Glutamatergic neuron (in vitro differentiated cells): ENCODE data around the gene TNIP1. TPM values are rescaled to one million over a fixed set of nuclear protein-coding genes. Genes with fewer than 3 reads are reported as not detected.

Experiments used
- DNase-seq: peaks from one replicate; pipeline ENCODE4 v3.0.0; 2022
- H3K27ac Mint-ChIP-seq: one replicate; pipeline ENCODE4 v1.8.0; 2020; ENCODE audit warnings: mild to moderate bottlenecking, mixed read lengths, inconsistent platforms; ENCODE audit not compliant: unreplicated experiment
- H3K27me3 Mint-ChIP-seq: one replicate; pipeline ENCODE4 v1.8.0; 2020; ENCODE audit warnings: mild to moderate bottlenecking, moderate library complexity, mixed read lengths, inconsistent platforms; ENCODE audit not compliant: unreplicated experiment
- H3K36me3 Mint-ChIP-seq: one replicate; pipeline ENCODE4 v1.8.0; 2020; ENCODE audit warnings: mild to moderate bottlenecking, mixed read lengths, inconsistent platforms; ENCODE audit not compliant: unreplicated experiment
- H3K4me1 Mint-ChIP-seq: one replicate; pipeline ENCODE4 v1.8.0; 2020; ENCODE audit warnings: mild to moderate bottlenecking, low read depth, mixed read lengths, inconsistent platforms; ENCODE audit not compliant: unreplicated experiment
- H3K4me3 Mint-ChIP-seq: one replicate; pipeline ENCODE4 v1.8.0; 2020; ENCODE audit warnings: mild to moderate bottlenecking, mixed read lengths, inconsistent platforms; ENCODE audit not compliant: unreplicated experiment
- H3K9me3 Mint-ChIP-seq: one replicate; pipeline ENCODE4 v1.8.0; 2020; ENCODE audit warnings: mild to moderate bottlenecking, moderate library complexity, mixed read lengths, inconsistent platforms; ENCODE audit not compliant: unreplicated experiment
- total RNA-seq: library from RNA; stranded (reverse); fragmentation: NEBNext Ultra II Directional; extraction: Animal tissue kit (Norgen Biotek cat#: 25700); gene quantifications from one replicate; pipeline ENCODE4 v1.2.1, GENCODE V29; 2021; ENCODE audit not compliant: unreplicated experiment
- TF ChIP-seq, protein P1 (sequence below): fragments of 200-600 bp; sonication (generic); IDR thresholded peaks from one replicate; pipeline ENCODE4 v1.5.0; 2021; ENCODE audit not compliant: partially characterized antibody, unreplicated experiment

The TNIP1 gene
- total RNA-seq, 1 donor from 2014 or later: 34.1 TPM

GRCh38 chr5:151001436-151001835 is 79.4 kb downstream of the TNIP1 start:
- TF ChIP-seq, protein P1, sequence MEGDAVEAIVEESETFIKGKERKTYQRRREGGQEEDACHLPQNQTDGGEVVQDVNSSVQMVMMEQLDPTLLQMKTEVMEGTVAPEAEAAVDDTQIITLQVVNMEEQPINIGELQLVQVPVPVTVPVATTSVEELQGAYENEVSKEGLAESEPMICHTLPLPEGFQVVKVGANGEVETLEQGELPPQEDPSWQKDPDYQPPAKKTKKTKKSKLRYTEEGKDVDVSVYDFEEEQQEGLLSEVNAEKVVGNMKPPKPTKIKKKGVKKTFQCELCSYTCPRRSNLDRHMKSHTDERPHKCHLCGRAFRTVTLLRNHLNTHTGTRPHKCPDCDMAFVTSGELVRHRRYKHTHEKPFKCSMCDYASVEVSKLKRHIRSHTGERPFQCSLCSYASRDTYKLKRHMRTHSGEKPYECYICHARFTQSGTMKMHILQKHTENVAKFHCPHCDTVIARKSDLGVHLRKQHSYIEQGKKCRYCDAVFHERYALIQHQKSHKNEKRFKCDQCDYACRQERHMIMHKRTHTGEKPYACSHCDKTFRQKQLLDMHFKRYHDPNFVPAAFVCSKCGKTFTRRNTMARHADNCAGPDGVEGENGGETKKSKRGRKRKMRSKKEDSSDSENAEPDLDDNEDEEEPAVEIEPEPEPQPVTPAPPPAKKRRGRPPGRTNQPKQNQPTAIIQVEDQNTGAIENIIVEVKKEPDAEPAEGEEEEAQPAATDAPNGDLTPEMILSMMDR: no peak
- Mint-ChIP-seq H3K4me3 (no peak overlapping the region), H3K9me3 (no peaks in the 10 kb centered on the region), H3K4me1 (peaks cover 7% of the 10 kb centered on the region), H3K36me3 (peaks cover 6% of the 10 kb centered on the region), H3K27ac (no peak overlapping the region), H3K27me3 (peaks cover 2% of the 10 kb centered on the region)
- no peak for DNase-seq

GRCh38 chr5:150999704-151000442 is 81.0 kb downstream of the TNIP1 start:
- TF ChIP-seq, protein P1: no peak
- no peak overlapping the region for H3K4me3 Mint-ChIP-seq
- H3K27me3 Mint-ChIP-seq: peaks cover 2% of the 10 kb centered on the region
- H3K27ac Mint-ChIP-seq: no peak overlapping the region
- H3K36me3 Mint-ChIP-seq: peaks cover 13% of the 10 kb centered on the region
- DNase-seq: no peak
- H3K9me3 Mint-ChIP-seq: no peaks in the 10 kb centered on the region
- peaks cover 7% of the 10 kb centered on the region for H3K4me1 Mint-ChIP-seq

DNA sequence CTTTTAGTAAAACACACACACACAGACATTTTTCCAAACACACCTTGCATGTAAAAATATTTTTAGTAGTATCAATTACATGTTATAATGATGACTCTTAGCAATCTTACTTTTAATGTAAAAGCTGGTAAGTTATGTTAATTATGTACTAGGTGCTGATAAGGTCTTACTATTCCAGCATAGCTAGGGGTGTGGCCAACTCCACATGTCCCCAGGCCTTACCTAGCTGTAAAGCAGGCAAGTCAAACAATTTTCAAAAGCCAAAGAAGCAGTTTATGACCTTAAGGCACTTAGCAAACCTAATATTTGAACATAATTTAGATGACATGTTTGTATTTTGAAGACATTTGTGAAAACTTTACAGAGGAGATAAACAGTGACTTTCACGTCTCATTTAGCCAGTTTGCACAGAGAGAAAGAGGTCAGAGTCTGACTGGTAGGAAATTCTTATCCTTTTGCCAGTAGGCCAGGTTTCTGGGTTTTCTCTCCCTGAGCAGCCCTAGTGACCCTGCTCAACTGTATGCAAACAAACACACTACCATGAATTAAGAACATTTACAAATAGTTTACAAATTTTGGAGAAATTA is 86.9 kb downstream of the TNIP1 start:
- TF ChIP-seq, protein P1: no peak
- peaks cover 39% of the 10 kb centered on the region for H3K36me3 Mint-ChIP-seq
- peaks cover 2% of the 10 kb centered on the region for H3K4me1 Mint-ChIP-seq
- H3K27ac Mint-ChIP-seq: no peak overlapping the region
- peaks cover 2% of the 10 kb centered on the region for H3K27me3 Mint-ChIP-seq
- no peak overlapping the region for H3K4me3 Mint-ChIP-seq
- H3K9me3 Mint-ChIP-seq: peaks cover 8% of the 10 kb centered on the region
- DNase-seq: no peak

DNA sequence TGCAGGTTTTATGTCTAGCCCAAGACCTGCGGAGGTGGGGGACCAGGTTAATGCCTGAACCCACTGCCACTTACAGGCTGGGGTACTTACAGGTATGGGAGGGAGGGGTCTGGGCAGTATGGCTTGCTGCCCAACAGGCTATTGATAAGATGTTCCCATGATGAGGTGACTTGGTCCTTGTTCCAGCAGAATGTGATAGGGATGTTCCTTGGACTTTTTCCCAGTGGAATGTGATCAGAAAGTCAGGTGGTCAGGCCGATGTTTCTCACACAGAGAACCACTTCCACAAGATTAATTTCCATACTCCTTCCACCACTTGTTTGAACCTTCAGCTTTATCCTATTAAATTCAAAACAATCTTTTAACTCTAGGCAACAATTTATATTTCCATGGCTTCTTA is 87.4 kb downstream of the TNIP1 start:
- Mint-ChIP-seq H3K27me3 (peaks cover 2% of the 10 kb centered on the region), H3K36me3 (peaks cover 39% of the 10 kb centered on the region), H3K4me3 (no peak overlapping the region), H3K4me1 (no peaks in the 10 kb centered on the region), H3K27ac (no peak overlapping the region), H3K9me3 (peaks cover 8% of the 10 kb centered on the region)
- DNase-seq: no peak
- TF ChIP-seq, protein P1: no peak

DNA sequence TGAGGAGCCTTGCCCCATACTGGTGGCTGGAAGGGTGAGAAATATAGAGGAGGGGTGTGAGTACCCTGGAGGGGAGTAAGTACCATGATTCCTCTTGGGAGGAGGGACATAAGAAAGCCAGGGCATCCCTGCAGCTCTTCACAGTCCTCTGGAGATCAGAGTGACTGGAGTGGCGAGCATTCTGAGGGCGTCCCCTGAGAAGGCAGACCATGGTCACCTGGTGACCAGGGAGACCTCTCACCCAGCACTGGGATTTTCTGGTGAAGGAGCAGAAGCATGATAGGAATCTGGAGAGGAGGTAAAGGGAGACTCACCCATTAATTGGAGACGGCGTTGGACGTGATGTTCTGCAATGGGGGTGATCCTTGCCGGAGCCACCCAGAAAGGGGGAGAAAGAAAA is 88.1 kb downstream of the TNIP1 start:
- Mint-ChIP-seq H3K4me1 (no peaks in the 10 kb centered on the region), H3K9me3 (peaks cover 8% of the 10 kb centered on the region), H3K27ac (no peak overlapping the region), H3K4me3 (no peak overlapping the region), H3K27me3 (peaks cover 2% of the 10 kb centered on the region), H3K36me3 (peaks cover 37% of the 10 kb centered on the region)
- TF ChIP-seq, protein P1: no peak
- DNase-seq: no peak
